Measurements from ENCODE around the gene TTC7B.

The TTC7B gene

DNA sequence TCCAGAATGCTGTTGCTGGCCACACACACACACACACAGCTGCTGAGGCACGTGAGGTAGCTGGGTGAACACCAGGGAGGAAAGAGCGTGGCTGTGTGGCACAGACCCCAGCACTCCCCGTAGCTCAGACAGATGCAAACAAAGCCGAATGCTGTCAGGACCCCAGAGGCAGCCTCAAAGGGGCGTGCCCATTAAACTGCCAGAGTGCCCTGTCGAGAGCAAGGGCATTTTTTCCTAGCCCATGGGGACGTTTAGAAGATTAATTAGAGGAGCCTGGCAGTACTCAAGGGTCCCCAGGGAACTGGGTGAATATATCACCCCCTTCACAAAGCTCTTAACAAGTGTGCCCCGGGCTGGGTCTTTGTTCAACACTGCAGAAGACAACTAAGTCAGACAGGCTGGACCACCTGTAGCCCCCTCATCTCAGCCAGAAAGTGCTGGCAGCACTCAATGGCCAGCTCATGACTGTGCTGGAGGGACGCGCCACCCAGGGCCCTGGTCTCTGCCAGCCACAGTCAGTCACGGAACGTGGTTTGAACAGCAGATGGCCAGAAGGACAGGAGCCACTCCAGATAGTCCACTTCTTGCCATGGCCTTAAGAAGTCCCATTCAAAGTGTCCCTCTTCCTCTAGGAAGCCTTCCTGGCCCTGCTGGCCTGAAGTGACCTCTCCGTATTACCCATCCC is 37.5 kb downstream of the TTC7B start:
- in situ Hi-C loops (cut with HindIII; ENCODE audit: low sequenced_read_pairs) = no loop called here
- DNase-seq (ENCODE audit: low read depth) = no peak
- no peak overlapping the region for H3K4me3 ChIP-seq (ENCODE audit: low read depth, low read length)
- no peak for TF ChIP-seq CTCF (IDR thresholded peaks at IDR 0.05; ENCODE audit: low read depth, low read length, missing control alignments)

DNA sequence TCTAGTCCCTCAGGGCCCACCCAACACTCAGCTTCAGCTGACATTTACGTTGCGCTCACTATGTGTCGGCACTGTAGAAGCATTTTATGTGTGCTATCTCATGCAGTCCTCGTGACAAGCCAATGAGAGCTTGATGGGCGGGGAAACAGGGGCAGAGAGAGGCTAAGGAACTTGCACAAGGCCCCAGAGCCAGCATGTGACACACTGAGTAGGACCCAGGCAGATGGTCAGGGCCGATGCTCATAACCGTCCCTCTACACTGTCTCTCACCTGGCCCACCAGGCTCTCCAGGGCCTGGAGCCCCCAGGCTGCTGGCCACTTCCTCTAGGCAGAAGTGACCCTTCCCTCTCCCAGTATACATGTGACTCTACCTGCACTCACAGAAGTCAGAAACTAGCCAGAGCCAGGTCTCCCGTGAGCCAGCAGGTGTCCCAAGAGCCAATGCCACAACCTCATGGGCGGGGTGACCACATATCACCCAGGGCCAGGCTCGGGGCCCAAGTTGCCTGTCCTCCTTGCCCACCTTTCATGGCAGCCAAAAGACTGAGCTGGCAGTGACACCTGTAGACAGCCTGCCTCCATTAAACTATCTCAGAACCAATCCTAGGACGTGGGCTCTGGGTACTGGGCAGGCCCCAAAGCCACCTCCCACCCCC is 38.3 kb downstream of the TTC7B start:
- in situ Hi-C loops (cut with HindIII; ENCODE audit: low sequenced_read_pairs) = no loop called here
- TF ChIP-seq CTCF (IDR thresholded peaks at IDR 0.05; ENCODE audit: low read depth, low read length, missing control alignments) = no peak
- H3K4me3 ChIP-seq (ENCODE audit: low read depth, low read length) = no peak overlapping the region
- no peak for DNase-seq (ENCODE audit: low read depth)

GRCh38 chr14:90777358-90777757 is 38.9 kb downstream of the TTC7B start:
- H3K4me3 ChIP-seq (ENCODE audit: low read depth, low read length) = no peak overlapping the region
- in situ Hi-C loops (cut with HindIII; ENCODE audit: low sequenced_read_pairs) = no loop called here
- TF ChIP-seq CTCF (IDR thresholded peaks at IDR 0.05; ENCODE audit: low read depth, low read length, missing control alignments) = no peak
- no peak for DNase-seq (ENCODE audit: low read depth)

DNA sequence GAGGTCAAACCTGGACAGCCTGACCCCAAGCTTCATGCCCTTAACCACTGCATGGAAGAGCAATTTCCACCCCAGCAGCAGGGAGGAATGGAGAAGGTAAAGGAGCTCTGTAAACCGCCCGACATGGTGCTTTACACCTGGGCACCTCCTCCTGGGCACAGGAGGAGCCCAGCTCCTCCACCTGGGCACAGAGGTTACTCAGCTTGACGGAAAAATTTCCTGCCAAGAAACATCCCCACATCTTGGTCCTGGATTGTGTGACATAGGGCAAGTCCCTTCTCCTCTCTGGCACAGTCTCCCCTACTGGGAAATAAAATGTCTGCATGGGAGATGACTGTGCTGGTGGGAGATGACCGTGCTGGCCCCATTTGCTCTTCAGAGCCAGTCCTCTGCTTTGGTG is 40.8 kb downstream of the TTC7B start:
- no peak for TF ChIP-seq CTCF (IDR thresholded peaks at IDR 0.05; ENCODE audit: low read depth, low read length, missing control alignments)
- in situ Hi-C loops (cut with HindIII; ENCODE audit: low sequenced_read_pairs) = no loop called here
- no peak for DNase-seq (ENCODE audit: low read depth)
- H3K4me3 ChIP-seq (ENCODE audit: low read depth, low read length) = no peak overlapping the region

GRCh38 chr14:90774316-90774715 is 41.9 kb downstream of the TTC7B start:
- in situ Hi-C loops (cut with HindIII; ENCODE audit: low sequenced_read_pairs) = no loop called here
- no peak overlapping the region for H3K4me3 ChIP-seq (ENCODE audit: low read depth, low read length)
- TF ChIP-seq CTCF (IDR thresholded peaks at IDR 0.05; ENCODE audit: low read depth, low read length, missing control alignments) = no peak
- DNase-seq (ENCODE audit: low read depth) = no peak

DNA sequence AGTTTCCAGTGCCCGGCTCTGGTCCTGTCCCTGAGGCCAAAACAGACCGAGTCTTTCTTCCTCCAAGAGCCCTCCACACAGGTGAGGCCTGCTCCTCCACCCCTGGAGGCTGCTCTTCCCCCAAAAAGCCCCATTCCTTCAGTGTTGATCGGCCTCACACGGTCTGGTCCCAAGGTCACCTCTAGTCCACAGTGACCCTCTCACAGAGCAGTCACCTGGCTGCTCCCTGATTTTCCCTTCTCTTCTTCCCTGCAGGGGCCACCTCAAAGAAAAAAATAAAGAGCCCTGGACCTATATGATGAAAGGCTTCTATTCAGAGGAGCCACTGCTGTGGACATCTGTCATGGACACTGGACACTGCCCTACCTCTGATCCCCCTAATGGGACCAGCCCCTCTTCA is 42.5 kb downstream of the TTC7B start:
- DNase-seq (ENCODE audit: low read depth) = no peak
- in situ Hi-C loops (cut with HindIII; ENCODE audit: low sequenced_read_pairs) = no loop called here
- TF ChIP-seq CTCF (IDR thresholded peaks at IDR 0.05; ENCODE audit: low read depth, low read length, missing control alignments) = no peak
- H3K4me3 ChIP-seq (ENCODE audit: low read depth, low read length) = no peak overlapping the region
